ENCODE results near the gene LRP11.

The LRP11 gene

GRCh38 chr6:149905911-149906371 lies 41.8 kb upstream of the LRP11 start:
- no peak overlapping the region for H3K27ac ChIP-seq (ENCODE audit: low read depth, low read length, severe bottlenecking)
- peaks cover 11% of the 10 kb centered on the region for H3K9me3 ChIP-seq (ENCODE audit: control insufficient read depth, low read length)
- H3K4me1 ChIP-seq (ENCODE audit: control insufficient read depth, insufficient read depth, low read length, poor library complexity, severe bottlenecking), result no peaks in the 10 kb centered on the region
- no peak overlapping the region for H3K4me3 ChIP-seq (ENCODE audit: extremely low read depth, insufficient read depth, low read length, poor library complexity, severe bottlenecking)
- no peaks in the 10 kb centered on the region for H3K36me3 ChIP-seq (ENCODE audit: control insufficient read depth, insufficient read depth, low read length)
- 90 to 93% methylated on average over 6 of the region's 6 CpGs for WGBS, 2 experiments (ENCODE audit: insufficient coverage in 2 of 2)

GRCh38 chr6:149905371-149905910 lies 41.3 kb upstream of the LRP11 start:
- no peaks in the 10 kb centered on the region for H3K4me1 ChIP-seq (ENCODE audit: control insufficient read depth, insufficient read depth, low read length, poor library complexity, severe bottlenecking)
- no peak overlapping the region for H3K4me3 ChIP-seq (ENCODE audit: extremely low read depth, insufficient read depth, low read length, poor library complexity, severe bottlenecking)
- peaks cover 11% of the 10 kb centered on the region for H3K9me3 ChIP-seq (ENCODE audit: control insufficient read depth, low read length)
- H3K36me3 ChIP-seq (ENCODE audit: control insufficient read depth, insufficient read depth, low read length), result no peaks in the 10 kb centered on the region
- 89 to 93% methylated on average over 17 to 18 of the region's 18 CpGs for WGBS, 2 experiments (ENCODE audit: insufficient coverage in 2 of 2)
- no peak overlapping the region for H3K27ac ChIP-seq (ENCODE audit: low read depth, low read length, severe bottlenecking)

GRCh38 chr6:149904661-149905370 lies 40.7 kb upstream of the LRP11 start:
- no peak overlapping the region for H3K4me3 ChIP-seq (ENCODE audit: extremely low read depth, insufficient read depth, low read length, poor library complexity, severe bottlenecking)
- 92 to 93% methylated on average over 12 to 13 of the region's 13 CpGs for WGBS, 2 experiments (ENCODE audit: insufficient coverage in 2 of 2)
- peaks cover 11% of the 10 kb centered on the region for H3K9me3 ChIP-seq (ENCODE audit: control insufficient read depth, low read length)
- H3K36me3 ChIP-seq (ENCODE audit: control insufficient read depth, insufficient read depth, low read length), result no peaks in the 10 kb centered on the region
- no peak overlapping the region for H3K27ac ChIP-seq (ENCODE audit: low read depth, low read length, severe bottlenecking)
- H3K4me1 ChIP-seq (ENCODE audit: control insufficient read depth, insufficient read depth, low read length, poor library complexity, severe bottlenecking), result no peaks in the 10 kb centered on the region

- Histone ChIP-seq H3K4me1 (ENCODE audit: control insufficient read depth, insufficient read depth, low read length, poor library complexity, severe bottlenecking) (no peaks in the 10 kb centered on the region), H3K27ac (ENCODE audit: low read depth, low read length, severe bottlenecking) (no peak overlapping the region), H3K4me3 (ENCODE audit: extremely low read depth, insufficient read depth, low read length, poor library complexity, severe bottlenecking) (no peak overlapping the region), H3K36me3 (ENCODE audit: control insufficient read depth, insufficient read depth, low read length) (no peaks in the 10 kb centered on the region), H3K9me3 (ENCODE audit: control insufficient read depth, low read length) (peaks cover 11% of the 10 kb centered on the region)
- WGBS, 2 experiments (ENCODE audit: insufficient coverage in 2 of 2), result 67 to 72% methylated on average over 5 of the region's 5 CpGs
Measured at GRCh38 chr6:149903938-149904611, 39.9 kb upstream of the LRP11 start.

- no peaks in the 10 kb centered on the region for H3K36me3 ChIP-seq (ENCODE audit: control insufficient read depth, insufficient read depth, low read length)
- no peak overlapping the region for H3K27ac ChIP-seq (ENCODE audit: low read depth, low read length, severe bottlenecking)
- no peak overlapping the region for H3K4me3 ChIP-seq (ENCODE audit: extremely low read depth, insufficient read depth, low read length, poor library complexity, severe bottlenecking)
- peaks cover 11% of the 10 kb centered on the region for H3K4me1 ChIP-seq (ENCODE audit: control insufficient read depth, insufficient read depth, low read length, poor library complexity, severe bottlenecking)
- H3K9me3 ChIP-seq (ENCODE audit: control insufficient read depth, low read length), result no peaks in the 10 kb centered on the region
- WGBS, 2 experiments (ENCODE audit: insufficient coverage in 2 of 2), result 58 to 97% methylated on average over 2 to 3 of the region's 6 CpGs
Measured at GRCh38 chr6:149901444-149902140, 37.4 kb upstream of the LRP11 start.

- Histone ChIP-seq H3K9me3 (ENCODE audit: control insufficient read depth, low read length) (no peaks in the 10 kb centered on the region), H3K27ac (ENCODE audit: low read depth, low read length, severe bottlenecking) (no peak overlapping the region), H3K4me3 (ENCODE audit: extremely low read depth, insufficient read depth, low read length, poor library complexity, severe bottlenecking) (no peak overlapping the region), H3K4me1 (ENCODE audit: control insufficient read depth, insufficient read depth, low read length, poor library complexity, severe bottlenecking) (peaks cover 18% of the 10 kb centered on the region), H3K36me3 (ENCODE audit: control insufficient read depth, insufficient read depth, low read length) (no peaks in the 10 kb centered on the region)
- 88 to 92% methylated on average over 9 to 10 of the region's 11 CpGs for WGBS, 2 experiments (ENCODE audit: insufficient coverage in 2 of 2)
Measured at GRCh38 chr6:149900620-149901443, 36.7 kb upstream of the LRP11 start.

GRCh38 chr6:149899926-149900619 lies 35.9 kb upstream of the LRP11 start:
- Histone ChIP-seq H3K36me3 (ENCODE audit: control insufficient read depth, insufficient read depth, low read length) (no peaks in the 10 kb centered on the region), H3K27ac (ENCODE audit: low read depth, low read length, severe bottlenecking) (no peak overlapping the region), H3K9me3 (ENCODE audit: control insufficient read depth, low read length) (no peaks in the 10 kb centered on the region), H3K4me3 (ENCODE audit: extremely low read depth, insufficient read depth, low read length, poor library complexity, severe bottlenecking) (no peak overlapping the region), H3K4me1 (ENCODE audit: control insufficient read depth, insufficient read depth, low read length, poor library complexity, severe bottlenecking) (peaks cover 25% of the 10 kb centered on the region)
- 72 to 89% methylated on average over 5 to 6 of the region's 7 CpGs for WGBS, 2 experiments (ENCODE audit: insufficient coverage in 2 of 2)

GRCh38 chr6:149899486-149899885 lies 35.3 kb upstream of the LRP11 start:
- 82 to 90% methylated on average over 6 of the region's 6 CpGs for WGBS, 2 experiments (ENCODE audit: insufficient coverage in 2 of 2)
- Histone ChIP-seq H3K4me3 (ENCODE audit: extremely low read depth, insufficient read depth, low read length, poor library complexity, severe bottlenecking) (no peak overlapping the region), H3K27ac (ENCODE audit: low read depth, low read length, severe bottlenecking) (no peak overlapping the region), H3K36me3 (ENCODE audit: control insufficient read depth, insufficient read depth, low read length) (no peaks in the 10 kb centered on the region), H3K4me1 (ENCODE audit: control insufficient read depth, insufficient read depth, low read length, poor library complexity, severe bottlenecking) (peaks cover 28% of the 10 kb centered on the region), H3K9me3 (ENCODE audit: control insufficient read depth, low read length) (no peaks in the 10 kb centered on the region)

- Histone ChIP-seq H3K4me1 (ENCODE audit: control insufficient read depth, insufficient read depth, low read length, poor library complexity, severe bottlenecking) (peaks cover 28% of the 10 kb centered on the region), H3K4me3 (ENCODE audit: extremely low read depth, insufficient read depth, low read length, poor library complexity, severe bottlenecking) (no peak overlapping the region), H3K9me3 (ENCODE audit: control insufficient read depth, low read length) (no peaks in the 10 kb centered on the region), H3K27ac (ENCODE audit: low read depth, low read length, severe bottlenecking) (no peak overlapping the region), H3K36me3 (ENCODE audit: control insufficient read depth, insufficient read depth, low read length) (no peaks in the 10 kb centered on the region)
- WGBS, 2 experiments (ENCODE audit: insufficient coverage in 2 of 2), result 87 to 97% methylated on average over 7 of the region's 9 CpGs
Measured at GRCh38 chr6:149898966-149899365, 34.8 kb upstream of the LRP11 start.
